ENCODE measurements around the gene C3orf38. TPM values are rescaled to one million over a fixed set of nuclear protein-coding genes. Genes with fewer than 3 reads are reported as not detected.
A peak's percentile ranks its signal among the peaks of the same experiment; 100 is the strongest.

The C3orf38 gene
- total RNA-seq, 6 experiments from 2014 or later, result 23.0 to 28.9 (median 26.4) TPM

GRCh38 chr3:88192631-88193030 lies 42.9 kb downstream of the C3orf38 start:
- H3K4me3 Mint-ChIP-seq, result no peak overlapping the region
- H3K9me3 Mint-ChIP-seq, result no peaks in the 10 kb centered on the region
- H3K36me3 Mint-ChIP-seq (ENCODE audit: low read depth), result no peaks in the 10 kb centered on the region
- peaks cover 21% of the 10 kb centered on the region; the same call in 1 of the 2 replicates for H3K4me1 Mint-ChIP-seq (ENCODE audit: low read depth)
- H3K27ac Mint-ChIP-seq, result no peak overlapping the region
- no peak for TF ChIP-seq CTCF (IDR thresholded peaks at IDR 0.05)
- peaks cover 4% of the 10 kb centered on the region for H3K27me3 Mint-ChIP-seq (ENCODE audit: insufficient read depth)
- DNase-seq, result no peak

GRCh38 chr3:88195951-88196434 lies 46.2 kb downstream of the C3orf38 start:
- no peak overlapping the region for H3K27ac Mint-ChIP-seq
- no peak overlapping the region for H3K4me3 Mint-ChIP-seq
- no peak for TF ChIP-seq CTCF (IDR thresholded peaks at IDR 0.05)
- no peaks in the 10 kb centered on the region for H3K9me3 Mint-ChIP-seq
- peaks cover 4% of the 10 kb centered on the region for H3K27me3 Mint-ChIP-seq (ENCODE audit: insufficient read depth)
- DNase-seq, result no peak
- no peaks in the 10 kb centered on the region for H3K36me3 Mint-ChIP-seq (ENCODE audit: low read depth)
- H3K4me1 Mint-ChIP-seq (ENCODE audit: low read depth), result peaks cover 7% of the 10 kb centered on the region; the same call in 1 of the 2 replicates

- no peak for DNase-seq
- H3K4me1 Mint-ChIP-seq (ENCODE audit: low read depth), result peaks cover 7% of the 10 kb centered on the region; the same call in 1 of the 2 replicates
- no peak overlapping the region for H3K27ac Mint-ChIP-seq
- no peaks in the 10 kb centered on the region for H3K36me3 Mint-ChIP-seq (ENCODE audit: low read depth)
- TF ChIP-seq CTCF (IDR thresholded peaks at IDR 0.05), result no peak
- peaks cover 7% of the 10 kb centered on the region for H3K27me3 Mint-ChIP-seq (ENCODE audit: insufficient read depth)
- H3K4me3 Mint-ChIP-seq, result no peak overlapping the region
- no peaks in the 10 kb centered on the region for H3K9me3 Mint-ChIP-seq
These were observed 48.4 kb downstream of the C3orf38 start for GRCh38 chr3:88198121-88198520.

- TF ChIP-seq CTCF (IDR thresholded peaks at IDR 0.05), result peak; percentile 93
- H3K36me3 Mint-ChIP-seq (ENCODE audit: low read depth), result no peaks in the 10 kb centered on the region
- no peaks in the 10 kb centered on the region for H3K4me1 Mint-ChIP-seq (ENCODE audit: low read depth)
- H3K27me3 Mint-ChIP-seq (ENCODE audit: insufficient read depth), result peaks cover 8% of the 10 kb centered on the region
- H3K9me3 Mint-ChIP-seq, result no peaks in the 10 kb centered on the region
- no peak overlapping the region for H3K4me3 Mint-ChIP-seq
- H3K27ac Mint-ChIP-seq, result no peak overlapping the region
- peak; percentile 68 for DNase-seq
These were observed 53.9 kb downstream of the C3orf38 start for GRCh38 chr3:88203642-88204055.

Other genes starting within 250 kb of the C3orf38 start
- 10 to 100 TPM; 54.7 to 75.0 (median 60.9) TPM for gene CGGBP1, start 91.0 kb upstream of the C3orf38 start, total RNA-seq (2021; fragmentation: NEBNext Ultra II Directional; extraction: Animal tissue kit (Norgen Biotek cat#: 25700))
- gene ZNF654, start 90.7 kb upstream of the C3orf38 start, total RNA-seq (2021; fragmentation: NEBNext Ultra II Directional; extraction: Animal tissue kit (Norgen Biotek cat#: 25700)), result 10 to 100 TPM; 11.5 to 15.5 (median 14.4) TPM